ENCODE measurements around the gene DISP3.

The DISP3 gene

DNA sequence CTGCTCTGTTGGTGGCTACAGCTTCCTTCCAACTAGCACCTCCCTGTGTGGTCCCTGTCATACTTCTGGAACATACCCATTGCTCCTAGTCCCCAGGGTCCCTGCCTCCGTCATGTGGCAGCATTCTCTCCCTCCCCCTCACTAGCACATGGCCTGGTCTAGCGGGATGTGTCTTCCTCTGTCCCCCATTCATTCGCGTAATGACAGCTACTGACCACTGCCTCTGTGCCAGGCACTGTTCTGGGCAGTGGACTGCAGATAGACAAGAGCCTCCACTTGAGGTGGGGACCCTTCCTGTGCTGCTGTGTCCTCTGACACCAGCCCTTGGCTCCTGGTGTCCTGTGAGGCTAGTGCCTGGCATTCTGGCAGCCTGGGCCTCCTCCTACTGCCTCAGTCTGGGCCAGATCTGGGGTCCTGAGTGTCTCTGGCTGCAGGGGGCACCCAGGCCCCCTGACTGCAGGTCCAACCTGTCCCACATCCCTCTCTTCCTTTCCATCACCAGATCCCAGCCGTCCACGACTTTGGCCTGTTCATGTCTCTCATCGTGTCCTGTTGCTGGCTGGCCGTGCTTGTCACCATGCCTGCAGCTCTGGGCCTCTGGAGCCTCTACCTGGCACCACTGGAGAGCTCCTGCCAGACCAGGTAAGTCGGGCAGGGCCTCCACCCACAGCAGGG, 38.1 kb downstream of the DISP3 start:
- no peak for DNase-seq

DNA sequence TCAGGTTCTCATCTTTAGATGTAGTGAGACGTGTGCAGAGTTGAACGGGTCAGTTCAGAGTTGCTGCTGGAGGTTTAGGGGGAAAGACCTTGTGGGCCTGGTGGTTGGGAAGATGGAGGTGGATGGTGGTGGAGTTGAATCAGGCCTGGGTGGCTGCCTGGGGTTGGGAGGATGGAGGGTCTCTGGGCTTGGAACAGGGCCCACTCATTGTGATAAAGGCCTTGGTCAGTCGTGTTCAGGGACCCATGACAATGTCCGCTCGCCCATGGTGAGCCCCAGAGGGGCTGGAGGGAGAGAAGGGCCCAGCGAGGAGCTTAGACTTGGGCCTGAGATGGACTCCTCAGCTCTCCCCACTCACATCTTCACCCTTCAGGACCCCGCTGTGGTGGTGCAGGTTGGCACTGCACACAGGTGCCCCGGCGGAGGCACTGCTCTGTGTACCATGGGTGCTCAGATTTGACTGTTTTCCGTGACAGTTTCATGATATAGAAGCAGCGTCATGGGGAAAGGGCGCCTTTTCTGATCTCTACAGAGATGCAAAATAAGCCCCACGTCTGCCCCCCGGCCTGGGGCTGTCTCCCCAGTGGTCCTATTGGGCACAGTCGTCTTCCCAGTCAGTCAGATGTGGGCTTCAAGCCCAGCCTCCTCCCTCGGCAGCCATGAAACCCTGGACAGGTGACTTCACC, 39.2 kb downstream of the DISP3 start:
- DNase-seq = no peak

DNA sequence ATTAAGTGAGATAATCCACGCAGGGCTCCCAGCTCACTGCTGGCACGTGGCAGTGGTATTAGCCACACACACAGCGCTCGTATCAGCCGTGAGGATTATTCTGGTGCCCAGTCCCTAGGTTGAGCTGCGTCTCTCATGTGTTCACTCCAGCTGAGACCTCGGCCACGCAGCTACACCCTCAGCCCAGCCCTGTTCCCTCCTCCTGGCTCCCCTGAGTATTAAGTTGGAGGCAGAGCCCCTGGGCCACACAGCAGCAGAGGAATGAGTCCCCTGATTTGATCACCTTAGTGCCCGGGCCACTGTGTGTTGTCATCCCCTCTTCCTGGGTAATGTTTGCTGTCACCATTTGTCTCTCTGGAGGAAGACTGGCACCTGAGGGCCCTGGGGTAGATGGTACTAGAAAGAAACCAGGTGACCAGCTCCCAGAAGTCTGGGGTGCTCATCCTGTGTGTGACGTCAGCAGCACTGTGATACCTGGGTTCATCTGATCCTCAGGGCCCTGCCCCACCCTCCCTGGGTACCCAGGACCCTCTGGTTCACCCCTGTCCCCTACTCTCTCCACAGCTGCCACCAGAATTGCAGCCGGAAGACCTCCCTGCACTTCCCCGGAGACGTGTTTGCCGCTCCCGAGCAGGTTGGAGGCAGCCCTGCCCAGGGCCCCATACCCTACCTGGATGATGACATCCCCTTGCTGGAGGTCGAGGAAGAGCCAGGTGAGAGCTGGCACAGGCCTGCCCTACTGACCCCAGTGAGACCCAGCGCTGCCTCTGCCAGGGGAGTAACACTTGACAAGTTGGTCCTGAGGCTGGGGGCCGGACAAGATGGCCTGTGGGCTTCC, 40.1 kb downstream of the DISP3 start:
- DNase-seq = no peak

DNA sequence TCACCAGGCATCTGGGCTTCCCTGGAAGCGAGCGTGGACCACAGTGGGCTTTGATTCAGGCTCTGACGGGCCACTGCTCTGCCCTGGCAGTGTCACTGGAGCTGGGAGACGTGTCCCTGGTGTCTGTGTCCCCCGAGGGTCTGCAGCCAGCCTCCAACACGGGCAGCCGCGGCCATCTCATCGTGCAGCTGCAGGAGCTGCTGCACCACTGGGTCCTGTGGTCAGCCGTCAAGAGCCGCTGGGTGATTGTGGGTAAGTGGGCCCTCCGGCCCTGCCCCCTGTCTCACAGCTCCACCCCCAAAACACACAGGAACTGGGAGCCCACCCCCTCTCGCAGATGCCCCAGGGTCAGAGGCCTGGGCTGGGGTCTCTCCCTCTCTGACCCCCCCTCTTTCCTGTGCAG, 40.7 kb downstream of the DISP3 start:
- DNase-seq = no peak

DNA sequence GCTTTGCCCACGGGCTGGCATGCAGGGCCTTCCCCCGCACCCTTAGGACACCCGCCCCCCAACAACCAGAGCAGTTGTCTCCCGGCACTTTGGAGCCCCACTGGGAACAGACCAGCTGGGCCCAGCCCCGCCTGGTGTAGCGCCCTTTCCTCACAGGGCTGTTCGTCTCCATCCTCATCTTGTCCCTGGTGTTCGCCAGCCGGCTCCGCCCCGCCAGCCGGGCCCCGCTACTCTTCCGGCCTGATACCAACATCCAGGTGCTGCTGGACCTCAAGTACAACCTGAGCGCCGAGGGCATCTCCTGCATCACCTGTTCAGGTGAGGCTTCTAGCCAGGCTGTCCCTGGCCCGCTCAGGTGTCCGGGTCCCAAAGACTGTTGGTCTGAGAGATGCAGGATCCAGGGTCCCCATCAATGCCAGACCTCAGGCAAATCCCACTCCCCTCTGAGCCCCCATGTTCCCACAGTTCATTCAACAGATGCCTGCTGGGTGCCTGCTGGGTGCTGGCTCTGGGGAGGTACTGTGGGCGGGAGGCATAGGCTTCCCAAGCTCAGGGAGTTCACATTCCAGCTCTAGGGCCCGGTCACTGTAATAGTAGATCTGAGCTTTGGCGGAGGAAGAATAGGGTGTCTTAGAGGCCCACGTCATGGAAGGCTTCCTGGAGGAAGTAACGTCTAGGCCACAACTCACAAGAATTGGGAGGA, 41.7 kb downstream of the DISP3 start:
- no peak for DNase-seq

DNA sequence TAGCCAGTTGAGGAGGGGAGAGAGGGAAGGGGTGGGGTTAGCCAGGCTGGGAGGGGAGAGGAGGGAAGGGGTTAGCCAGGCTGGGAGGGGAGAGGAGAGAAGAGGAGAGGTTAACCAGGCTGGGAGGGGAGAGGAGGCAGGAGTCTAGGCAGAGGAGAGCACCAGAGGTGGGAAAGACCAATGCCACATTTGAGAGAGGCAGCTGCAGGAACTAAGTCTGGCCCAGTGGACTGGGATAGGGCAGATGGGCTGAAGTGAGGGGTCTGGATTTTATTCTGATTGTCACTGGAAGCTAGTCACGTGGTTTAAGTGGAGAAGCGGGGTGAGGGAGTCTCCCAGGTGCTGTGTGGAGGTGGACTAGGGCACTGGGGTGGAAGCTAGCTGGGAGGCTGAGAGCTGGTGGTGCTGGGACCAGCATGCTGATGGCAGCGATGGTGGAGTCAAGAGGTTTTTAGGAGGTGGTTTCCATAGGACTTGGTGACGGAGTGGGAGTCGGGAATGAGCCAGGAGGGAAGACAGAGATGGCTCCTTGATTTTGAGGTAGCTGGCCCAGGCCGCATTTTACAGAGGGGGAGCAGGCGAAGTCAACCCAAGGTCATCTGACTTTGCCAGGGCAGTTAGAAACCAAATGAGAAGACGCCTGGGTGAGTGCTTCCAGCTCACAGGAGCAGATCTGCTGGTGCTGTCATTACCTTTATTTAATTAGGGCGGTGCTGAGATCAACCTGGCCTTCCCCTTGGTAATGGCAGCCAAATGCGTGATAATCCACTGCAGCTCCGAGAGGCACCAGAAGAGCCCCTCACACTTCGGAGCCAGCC, 42.8 kb downstream of the DISP3 start:
- no peak for DNase-seq

DNA sequence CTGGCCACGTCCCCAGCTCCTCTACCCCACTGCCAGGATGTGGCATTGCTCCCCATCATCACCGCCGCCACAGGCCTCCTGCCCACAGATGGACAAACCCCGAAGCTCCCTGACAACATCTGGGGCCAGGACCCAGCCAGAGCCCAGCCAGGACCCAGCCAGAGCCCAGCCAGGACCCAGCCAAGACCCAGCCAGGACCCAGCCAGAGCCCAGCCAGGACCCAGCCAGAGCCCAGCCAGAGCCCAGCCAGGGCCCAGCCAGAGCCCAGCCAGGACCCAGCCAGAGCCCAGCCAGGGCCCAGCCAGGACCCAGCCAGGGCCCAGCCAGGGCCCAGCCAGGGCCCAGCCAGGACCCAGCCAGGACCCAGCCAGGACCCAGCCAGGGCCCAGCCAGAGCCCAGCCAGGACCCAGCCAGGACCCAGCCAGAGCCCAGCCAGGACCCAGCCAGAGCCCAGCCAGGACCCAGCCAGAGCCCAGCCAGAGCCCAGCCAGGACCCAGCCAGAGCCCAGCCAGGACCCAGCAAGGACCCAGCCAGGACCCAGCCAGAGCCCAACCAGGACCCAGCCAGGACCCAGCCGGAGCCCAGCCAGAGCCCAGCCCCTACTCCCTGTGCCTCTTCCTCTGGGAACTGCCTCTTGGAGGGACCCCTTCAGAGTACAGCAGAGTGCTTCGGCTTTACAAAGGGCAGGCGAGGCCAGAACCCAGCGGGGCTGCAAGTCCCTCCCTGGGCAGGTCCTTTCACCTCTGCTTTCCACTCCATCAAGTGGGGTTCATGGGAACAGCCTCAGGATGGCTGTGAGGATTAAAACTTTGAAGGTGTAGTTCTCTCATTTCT, 43.7 kb downstream of the DISP3 start:
- DNase-seq = no peak

DNA sequence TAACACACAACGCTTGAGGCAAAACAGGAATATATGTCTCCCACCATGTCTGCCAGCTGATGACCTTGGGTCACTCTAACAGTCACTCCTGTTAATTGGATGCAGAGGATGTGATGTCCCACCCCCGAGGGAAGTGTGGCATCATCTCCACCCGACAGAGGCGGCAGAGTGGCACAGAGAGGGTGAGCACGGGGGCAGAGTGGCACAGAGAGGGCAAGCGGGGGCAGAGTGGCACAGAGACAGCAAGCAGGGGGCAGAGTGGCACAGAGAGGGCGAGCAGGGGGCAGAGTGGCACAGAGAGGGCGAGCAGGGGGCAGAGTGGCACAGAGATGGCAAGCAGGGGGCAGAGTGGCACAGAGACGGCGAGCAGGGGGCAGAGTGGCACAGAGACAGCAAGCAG, 44.3 kb downstream of the DISP3 start:
- DNase-seq = no peak

DNA sequence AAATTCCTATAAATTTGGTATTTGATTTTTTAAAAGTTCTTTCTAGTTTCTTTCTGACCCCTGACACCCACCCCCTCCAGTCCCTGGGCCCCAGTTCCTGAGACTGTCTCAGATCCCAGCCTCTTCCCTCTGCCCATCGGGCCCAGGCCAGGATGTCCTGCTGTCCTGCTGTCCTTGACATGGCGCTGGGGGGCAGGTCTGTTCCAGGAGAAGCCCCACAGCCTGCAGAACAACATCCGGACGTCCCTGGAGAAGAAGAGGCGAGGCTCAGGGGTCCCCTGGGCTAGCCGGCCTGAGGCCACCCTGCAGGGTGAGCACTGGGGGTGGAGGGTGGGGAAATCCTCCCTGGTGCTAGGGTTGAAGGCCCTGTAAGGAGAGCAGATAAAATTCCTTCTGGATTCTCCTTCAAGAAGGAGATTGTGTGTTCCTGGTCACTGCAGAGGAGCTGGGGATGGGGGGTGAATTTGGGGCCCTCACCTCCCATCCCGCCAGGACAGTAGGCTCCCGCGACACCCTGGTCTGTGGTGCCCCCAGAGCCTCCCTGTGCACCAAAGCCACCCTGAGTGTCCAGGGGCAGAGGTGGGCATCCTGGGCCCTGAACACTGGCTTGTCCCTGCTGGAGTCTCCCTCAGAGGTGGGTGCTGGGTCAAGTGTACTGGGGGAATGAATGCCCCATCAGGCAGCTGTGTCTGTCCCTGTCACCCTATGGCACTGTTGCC, 45.0 kb downstream of the DISP3 start:
- DNase-seq = no peak

DNA sequence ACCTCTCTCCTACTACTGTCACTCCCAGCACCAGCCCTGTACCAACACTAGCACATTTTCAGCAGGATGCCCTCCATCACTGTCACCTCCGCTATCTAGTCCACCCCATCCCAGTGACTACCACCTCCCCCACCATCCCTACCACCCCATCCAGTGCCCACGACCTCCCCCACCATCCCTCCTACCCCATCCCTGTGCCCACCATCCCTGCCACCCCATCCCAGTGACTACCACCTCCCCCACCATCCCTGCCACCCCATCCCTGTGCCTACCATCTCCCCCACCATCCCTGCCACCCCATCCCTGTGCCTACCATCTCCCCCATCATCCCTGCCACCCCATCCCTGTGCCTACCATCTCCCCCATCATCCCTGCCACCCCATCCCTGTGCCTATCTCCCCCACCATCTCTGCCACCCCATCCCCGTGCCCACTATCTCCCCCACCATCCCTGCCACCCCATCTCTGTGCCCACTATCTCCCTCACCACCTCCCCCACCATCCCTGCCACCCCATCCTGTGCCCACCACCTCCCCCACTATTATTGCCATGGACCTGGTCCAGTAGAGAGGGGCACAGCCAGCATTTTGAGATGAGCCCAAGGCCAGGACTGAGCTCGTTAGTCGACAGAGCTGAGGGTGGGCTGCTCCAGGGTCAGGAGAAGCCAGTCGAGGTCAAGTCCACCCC, 45.7 kb downstream of the DISP3 start:
- no peak for DNase-seq

DNA sequence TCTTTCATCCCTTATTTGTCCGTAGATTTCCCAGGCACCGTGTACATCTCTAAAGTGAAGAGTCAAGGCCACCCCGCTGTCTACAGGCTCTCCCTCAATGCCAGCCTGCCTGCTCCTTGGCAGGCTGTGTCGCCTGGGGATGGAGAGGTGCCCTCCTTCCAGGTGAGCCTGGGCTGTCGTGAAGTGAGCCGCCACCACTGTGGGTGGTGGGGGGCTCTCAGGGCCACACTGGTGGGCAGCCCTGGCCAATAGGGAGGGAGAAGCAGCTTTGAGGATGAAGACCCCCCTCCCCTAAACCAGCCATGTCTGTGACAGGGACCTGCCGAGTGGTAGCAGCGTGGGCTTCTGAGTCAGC, 46.2 kb downstream of the DISP3 start:
- no peak for DNase-seq

DNA sequence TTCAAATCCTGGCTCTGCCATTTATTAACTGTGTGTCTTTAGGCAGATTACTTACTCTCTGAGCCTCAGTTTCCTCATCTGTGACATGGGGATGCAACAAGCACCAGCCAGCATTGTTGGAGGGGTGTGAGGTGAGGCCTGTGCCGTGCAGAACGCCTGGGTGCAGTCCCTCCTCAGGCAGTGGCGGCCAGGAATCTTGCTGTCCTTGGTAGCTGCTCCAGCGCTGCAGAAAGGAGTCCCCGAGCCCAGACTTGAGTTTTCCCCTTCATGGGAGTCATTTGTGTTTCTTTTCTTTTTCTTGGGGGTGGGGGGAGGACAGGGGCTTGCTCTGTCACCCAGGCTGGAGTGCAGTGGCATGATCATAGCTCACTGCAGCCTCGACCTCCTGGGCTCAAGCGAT, 46.6 kb downstream of the DISP3 start:
- no peak for DNase-seq

DNA sequence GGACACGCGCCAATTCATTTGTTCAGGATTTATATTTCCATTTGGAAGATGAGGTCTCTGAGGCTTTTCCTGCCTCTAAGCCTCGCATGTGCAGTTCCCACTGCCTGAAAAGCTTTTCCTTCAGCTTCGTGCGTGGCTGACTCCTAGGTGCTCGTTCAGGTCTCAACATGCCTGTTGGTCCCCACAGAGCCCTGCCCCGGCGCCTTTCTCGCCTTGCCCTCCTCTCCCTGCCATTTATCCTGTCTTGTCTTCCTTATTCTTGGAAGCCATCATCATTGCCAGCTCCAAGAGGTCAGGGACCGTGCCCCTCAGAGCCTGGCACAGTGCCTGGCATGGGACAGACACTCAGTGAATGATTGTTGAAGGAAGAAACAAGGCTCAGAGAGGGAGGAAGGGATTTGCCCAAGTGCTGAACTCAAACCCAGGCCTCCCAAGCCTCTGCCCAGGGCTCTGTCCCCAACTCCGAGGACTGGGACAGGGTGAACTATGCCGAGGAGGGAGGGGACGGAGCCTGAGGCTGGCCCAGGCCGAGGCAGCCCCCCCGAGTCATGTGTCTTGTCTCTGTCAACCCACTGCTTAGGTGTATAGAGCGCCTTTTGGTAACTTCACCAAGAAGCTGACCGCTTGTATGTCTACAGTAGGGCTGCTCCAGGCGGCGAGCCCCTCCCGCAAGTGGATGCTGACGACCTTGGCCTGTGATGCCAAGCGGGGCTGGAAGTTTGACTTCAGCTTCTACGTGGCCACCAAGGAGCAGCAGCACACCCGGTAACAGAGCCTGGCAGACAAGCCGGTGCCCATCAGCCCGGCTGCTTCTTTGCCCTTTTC, 47.3 kb downstream of the DISP3 start:
- DNase-seq = no peak

DNA sequence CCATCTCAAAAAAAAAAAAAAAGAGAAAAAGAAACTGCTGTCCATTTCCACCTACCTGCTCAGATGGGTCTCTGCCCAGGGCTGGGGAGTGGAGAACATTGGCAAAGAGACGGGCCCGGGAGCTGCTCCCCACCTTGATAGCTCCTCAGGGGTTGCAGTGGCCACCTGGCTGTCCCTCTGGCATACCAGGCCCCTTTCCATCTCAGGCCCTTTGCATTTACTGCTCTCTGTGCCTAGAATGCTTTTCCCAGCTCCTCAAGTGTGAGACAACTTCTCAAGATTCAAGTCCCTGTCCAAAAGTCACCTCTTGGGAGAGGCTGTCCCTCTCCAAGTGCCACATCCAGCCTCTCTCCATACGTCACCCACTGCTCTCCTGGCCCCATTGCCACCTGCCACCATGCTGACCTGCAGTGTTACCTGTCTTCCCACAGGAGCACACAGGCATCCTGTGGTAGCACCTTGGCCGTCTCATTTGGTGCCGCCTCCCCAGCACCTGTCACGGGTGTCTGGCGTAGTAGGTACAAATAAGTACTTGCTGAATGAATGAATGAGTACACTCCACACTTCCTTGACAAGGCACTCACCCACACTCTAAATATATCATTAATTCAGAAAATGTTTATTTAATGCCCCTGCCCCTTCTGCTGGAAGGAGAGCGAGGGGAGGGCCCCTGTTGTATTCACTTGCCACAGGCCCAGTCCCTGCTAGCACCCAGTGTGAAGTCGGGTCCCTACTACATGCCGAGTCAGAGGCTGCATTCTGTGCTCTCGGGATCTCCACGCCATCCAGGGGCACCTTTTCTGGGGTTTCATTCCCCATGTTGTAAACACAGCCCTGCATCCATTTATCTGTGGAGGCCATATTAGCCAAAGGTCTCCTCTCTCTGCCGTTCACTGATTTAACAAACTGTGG, 48.8 kb downstream of the DISP3 start:
- DNase-seq = no peak

DNA sequence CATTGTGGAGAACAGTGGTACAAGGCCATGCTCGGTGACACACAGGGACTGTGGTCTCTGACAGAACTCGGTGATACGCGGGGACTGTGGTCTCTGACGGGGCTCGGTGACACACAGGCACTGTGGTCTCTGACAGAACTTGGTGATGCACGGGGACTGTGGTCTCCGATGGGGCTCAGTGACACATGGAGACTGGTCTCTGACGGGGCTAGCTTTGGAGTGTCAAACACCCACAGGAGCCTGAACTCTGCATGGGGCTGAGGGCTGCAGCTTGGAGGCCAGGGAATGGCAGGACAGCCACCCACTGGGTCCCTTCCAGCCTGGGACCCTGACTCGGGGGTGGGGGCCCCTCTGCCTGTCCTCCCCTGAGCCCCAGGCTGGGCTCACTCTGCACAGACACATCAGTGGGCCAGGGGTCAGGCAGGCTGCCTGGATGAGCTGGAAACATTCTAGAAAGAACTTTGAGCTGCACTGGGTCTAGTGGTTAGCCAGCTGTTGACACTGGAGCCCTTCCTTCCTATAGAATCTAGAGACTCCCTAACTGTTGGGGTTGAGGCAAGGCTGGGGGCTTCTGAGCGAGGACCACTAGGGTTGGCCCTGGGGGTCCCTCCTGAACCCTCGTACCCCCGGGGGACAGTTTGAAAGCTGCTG, 49.8 kb downstream of the DISP3 start:
- DNase-seq = no peak

DNA sequence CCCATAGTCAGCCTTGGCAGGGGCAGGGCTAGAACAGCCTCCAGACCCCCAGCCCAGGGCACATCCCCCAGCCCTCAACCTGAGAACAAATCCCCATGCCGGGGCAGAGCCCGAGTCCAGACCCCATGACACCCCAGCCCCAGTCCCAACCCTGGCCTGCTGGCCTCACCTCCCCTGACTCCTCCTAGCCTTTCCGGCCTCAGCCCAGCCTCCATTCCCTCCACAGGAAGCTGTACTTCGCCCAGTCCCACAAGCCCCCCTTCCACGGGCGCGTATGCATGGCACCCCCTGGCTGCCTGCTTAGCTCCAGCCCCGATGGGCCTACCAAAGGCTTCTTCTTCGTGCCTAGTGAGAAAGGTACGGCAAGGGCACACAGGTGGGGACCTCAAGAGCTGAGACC, 50.4 kb downstream of the DISP3 start:
- no peak for DNase-seq

Measured in fibroblast of skin of abdomen (primary cell).